H9 (cell line): ENCODE results near the gene NGF. TPM values are rescaled to one million over a fixed set of nuclear protein-coding genes. Genes with fewer than 3 reads are reported as not detected.

Source experiments
- DNase-seq: peaks from one replicate; pipeline ENCODE4 v3.0.0-alpha.2; 2017
- H2AFZ ChIP-seq: one replicate; pipeline ENCODE4 v1.6.1; 2013; ENCODE audit warnings: mild to moderate bottlenecking, low read length, control low read depth, moderate library complexity
- H2AK5ac ChIP-seq: 2 replicates; pipeline ENCODE4 v1.6.1; 2013; ENCODE audit warnings: low read length, control low read depth, mixed read lengths; ENCODE audit not compliant: insufficient read length
- H2BK120ac ChIP-seq: one replicate; pipeline ENCODE4 v1.6.1; 2013; ENCODE audit warnings: low read depth, mild to moderate bottlenecking, low read length, control low read depth, inconsistent platforms; ENCODE audit not compliant: poor library complexity, severe bottlenecking
- H2BK12ac ChIP-seq: 2 replicates; pipeline ENCODE4 v1.6.1; 2013; ENCODE audit warnings: low read length, control low read depth, mixed read lengths, low read depth; ENCODE audit not compliant: insufficient read length
- H2BK15ac ChIP-seq: 2 replicates; pipeline ENCODE4 v1.6.1; 2013; ENCODE audit warnings: low read depth, low read length, control low read depth
- H2BK20ac ChIP-seq: one replicate; pipeline ENCODE4 v1.6.1; 2013; ENCODE audit warnings: low read depth, mild to moderate bottlenecking, low read length, control low read depth, inconsistent platforms; ENCODE audit not compliant: poor library complexity, severe bottlenecking
- H2BK5ac ChIP-seq: 2 replicates; pipeline ENCODE4 v1.6.1; 2013; ENCODE audit warnings: low read length, control low read depth, mixed read lengths; ENCODE audit not compliant: insufficient read length
- H3K14ac ChIP-seq: 2 replicates; pipeline ENCODE4 v1.6.1; 2013; ENCODE audit warnings: low read length, control low read depth; ENCODE audit not compliant: insufficient read depth
- H3K18ac ChIP-seq: 2 replicates; pipeline ENCODE4 v1.6.1; 2013; ENCODE audit warnings: low read depth, mild to moderate bottlenecking, mixed read lengths, low read length, control low read depth; ENCODE audit not compliant: insufficient read length
- H3K23ac ChIP-seq: 2 replicates; pipeline ENCODE4 v1.6.1; 2013; ENCODE audit warnings: low read length, control low read depth, mixed read lengths, low read depth; ENCODE audit not compliant: insufficient read length
- H3K23me2 ChIP-seq: 2 replicates; pipeline ENCODE4 v1.6.1; 2013; ENCODE audit warnings: low read depth, mild to moderate bottlenecking, mixed read lengths, low read length, control low read depth; ENCODE audit not compliant: insufficient read length, poor library complexity, severe bottlenecking
- H3K27ac ChIP-seq: 2 replicates; pipeline ENCODE4 v1.5.1; 2013; ENCODE audit warnings: low read length, control low read depth, mixed read lengths, low read depth; ENCODE audit not compliant: insufficient read length
- H3K27me3 ChIP-seq: 2 replicates; pipeline ENCODE4 v1.6.1; 2013; ENCODE audit warnings: low read length, control low read depth, inconsistent platforms; ENCODE audit not compliant: insufficient read depth
- H3K4ac ChIP-seq: 2 replicates; pipeline ENCODE4 v1.6.1; 2013; ENCODE audit warnings: low read depth, mild to moderate bottlenecking, control low read depth, inconsistent platforms, low read length, moderate library complexity
- H3K4me1 ChIP-seq: 2 replicates; pipeline ENCODE4 v1.6.1; 2013; ENCODE audit warnings: low read length, control low read depth, inconsistent platforms; ENCODE audit not compliant: insufficient read depth
- H3K4me2 ChIP-seq: 2 replicates; pipeline ENCODE4 v1.6.1; 2013; ENCODE audit warnings: low read length, control low read depth, mixed read lengths; ENCODE audit not compliant: insufficient read length, insufficient read depth
- H3K56ac ChIP-seq: 2 replicates; pipeline ENCODE4 v1.6.1; 2013; ENCODE audit warnings: low read depth, mild to moderate bottlenecking, mixed read lengths, low read length, control low read depth; ENCODE audit not compliant: insufficient read length
- H3K79me1 ChIP-seq: 2 replicates; pipeline ENCODE4 v1.6.1; 2013; ENCODE audit warnings: low read depth, mild to moderate bottlenecking, moderate library complexity, low read length, control low read depth, inconsistent platforms; ENCODE audit not compliant: insufficient read depth, poor library complexity, severe bottlenecking
- H3K79me2 ChIP-seq: 2 replicates; pipeline ENCODE4 v1.6.1; 2013; ENCODE audit warnings: low read length, control low read depth, inconsistent platforms; ENCODE audit not compliant: insufficient read depth
- H3K9ac ChIP-seq: 2 replicates; pipeline ENCODE4 v1.6.1; 2013; ENCODE audit warnings: low read length, control low read depth, mixed read lengths; ENCODE audit not compliant: insufficient read length; ENCODE audit errors: extremely low read depth
- H3K9me3 ChIP-seq: one replicate; pipeline ENCODE4 v1.6.1; 2013; ENCODE audit warnings: low read depth, low read length, inconsistent platforms; ENCODE audit not compliant: control insufficient read depth
- H3T11ph ChIP-seq: one replicate; pipeline ENCODE4 v1.6.1; 2013; ENCODE audit warnings: mild to moderate bottlenecking, low read length, control low read depth, inconsistent platforms
- H4K20me1 ChIP-seq: one replicate; pipeline ENCODE4 v1.6.1; 2013; ENCODE audit not compliant: control insufficient read depth, insufficient read length, insufficient read depth
- H4K5ac ChIP-seq: 2 replicates; pipeline ENCODE4 v1.6.1; 2013; ENCODE audit warnings: low read depth, mild to moderate bottlenecking, mixed read lengths, low read length, control low read depth; ENCODE audit not compliant: insufficient read length
- H4K8ac ChIP-seq: replicated peaks from 2 replicates; pipeline ENCODE4 v1.6.1; 2013; ENCODE audit warnings: low read length, control low read depth, mixed read lengths, low read depth; ENCODE audit not compliant: insufficient read length
- H4K91ac ChIP-seq: 2 replicates; pipeline ENCODE4 v1.6.1; 2013; ENCODE audit warnings: low read depth, mild to moderate bottlenecking, moderate library complexity, mixed read lengths, low read length, control low read depth; ENCODE audit not compliant: insufficient read length
- H3K27ac Mint-ChIP-seq, 3 experiments: 2 replicates in 2 of 3; 3 replicates in 1 of 3; pipeline ENCODE4 v1.8.0; 2020 to 2021; ENCODE audit warnings: mixed read lengths in 3 of 3, mild to moderate bottlenecking in 1 of 3, moderate library complexity in 1 of 3
- H3K27me3 Mint-ChIP-seq: 2 replicates; pipeline ENCODE4 v1.8.0; 2021; ENCODE audit warnings: low read depth, mild to moderate bottlenecking, moderate library complexity, mixed read lengths
- H3K36me3 Mint-ChIP-seq, 3 experiments: 2 replicates in 2 of 3; 3 replicates in 1 of 3; pipeline ENCODE4 v1.8.0; 2020 to 2021; ENCODE audit warnings: low read depth in 3 of 3, mixed read lengths in 3 of 3; ENCODE audit not compliant: insufficient read depth in 1 of 3
- H3K4me1 Mint-ChIP-seq, 2 experiments: 2 replicates each; pipeline ENCODE4 v1.8.0; 2020; ENCODE audit warnings: mixed read lengths in 2 of 2
- H3K4me3 Mint-ChIP-seq, 2 experiments: 2 replicates in 1 of 2; 3 replicates in 1 of 2; pipeline ENCODE4 v1.8.0; 2020 to 2021; ENCODE audit warnings: mild to moderate bottlenecking in 2 of 2, mixed read lengths in 2 of 2, moderate library complexity in 1 of 2
- H3K9me3 Mint-ChIP-seq, 2 experiments: 2 replicates in 1 of 2; 3 replicates in 1 of 2; pipeline ENCODE4 v1.8.0; 2020; ENCODE audit warnings: mild to moderate bottlenecking in 2 of 2, mixed read lengths in 2 of 2, moderate library complexity in 1 of 2
- WGBS: extraction: QIAGEN DNeasy Blood & Tissue Kit; methylation state at CpG from one replicate; pipeline ENCODE4 v1.1.7; 2013; ENCODE audit warnings: missing lambda C conversion rate, low lambda C conversion rate, mixed read lengths; ENCODE audit not compliant: insufficient read length; ENCODE audit errors: extremely low coverage; 5-methylcytosine and 5-hydroxymethylcytosine counted together
- total RNA-seq: library from RNA; stranded (reverse); gene quantifications from 2 replicates; pipeline ENCODE4 v1.2.1, GENCODE V29; 2021
- TF ChIP-seq, protein P1 (sequence below): fragments of 200-600 bp; sonication (generic); conservative IDR thresholded peaks from 3 replicates; pipeline ENCODE4 v1.8.0; 2021; ENCODE audit warnings: antibody characterized with exemption, mild to moderate bottlenecking

NGF gene
- total RNA-seq, 1 experiment from 2014 or later = 0.22 TPM

DNA sequence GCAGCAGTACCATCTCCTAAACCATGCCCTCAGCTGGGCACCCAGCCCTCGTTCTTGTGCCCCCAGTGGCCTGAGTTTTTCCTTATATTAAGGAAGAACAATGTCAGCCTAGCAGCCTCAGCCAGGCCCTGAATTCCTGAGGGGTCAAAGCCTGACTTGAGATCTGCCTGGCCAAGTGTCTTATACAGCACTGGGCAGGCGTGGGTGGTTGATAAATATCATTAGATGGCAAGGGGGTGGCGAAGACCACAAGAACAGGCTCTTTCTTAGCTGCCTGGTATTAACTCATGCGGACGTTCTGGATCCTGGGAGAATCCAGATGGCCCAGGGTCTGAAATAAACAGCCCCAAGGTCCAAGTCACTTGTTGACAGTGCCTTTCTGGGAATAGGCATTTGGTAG, 18.3 kb downstream of the NGF start:
- Histone ChIP-seq H3T11ph (no peak overlapping the region), H2BK5ac (no peak overlapping the region), H4K20me1 (no peaks in the 10 kb centered on the region), H2BK20ac (no peak overlapping the region), H4K8ac (no peak overlapping the region), H2BK12ac (no peak overlapping the region), H2AFZ (no peak overlapping the region), H3K9me3 (no peaks in the 10 kb centered on the region), H4K91ac (no peak overlapping the region), H3K56ac (no peak overlapping the region), H3K14ac (no peak overlapping the region), H4K5ac (no peak overlapping the region), H3K4ac (no peak overlapping the region), H3K9ac (no peak overlapping the region), H2BK120ac (no peak overlapping the region), H3K23me2 (no peaks in the 10 kb centered on the region), H3K27ac (no peak overlapping the region), H3K79me2 (no peaks in the 10 kb centered on the region), H3K27me3 (no peaks in the 10 kb centered on the region), H3K4me1 (no peaks in the 10 kb centered on the region), H3K18ac (no peak overlapping the region), H3K4me2 (no peak overlapping the region), H2BK15ac (no peak overlapping the region), H3K23ac (no peak overlapping the region), H2AK5ac (no peak overlapping the region), H3K79me1 (no peaks in the 10 kb centered on the region)
- no CpG with 5 or more reads among the region's 5 CpGs for WGBS
- DNase-seq = no peak
- Mint-ChIP-seq H3K27ac (no peak overlapping the region), H3K4me3 (no peak overlapping the region), H3K4me1 (peaks cover 0 to 3% of the 10 kb centered on the region in 2 experiments; a peak in 2 of 4 replicates), H3K27me3 (peaks cover 1% of the 10 kb centered on the region), H3K9me3 (no peaks in the 10 kb centered on the region), H3K36me3 (no peaks in the 10 kb centered on the region; a peak in 1 of 7 replicates)
- TF ChIP-seq, protein P1, sequence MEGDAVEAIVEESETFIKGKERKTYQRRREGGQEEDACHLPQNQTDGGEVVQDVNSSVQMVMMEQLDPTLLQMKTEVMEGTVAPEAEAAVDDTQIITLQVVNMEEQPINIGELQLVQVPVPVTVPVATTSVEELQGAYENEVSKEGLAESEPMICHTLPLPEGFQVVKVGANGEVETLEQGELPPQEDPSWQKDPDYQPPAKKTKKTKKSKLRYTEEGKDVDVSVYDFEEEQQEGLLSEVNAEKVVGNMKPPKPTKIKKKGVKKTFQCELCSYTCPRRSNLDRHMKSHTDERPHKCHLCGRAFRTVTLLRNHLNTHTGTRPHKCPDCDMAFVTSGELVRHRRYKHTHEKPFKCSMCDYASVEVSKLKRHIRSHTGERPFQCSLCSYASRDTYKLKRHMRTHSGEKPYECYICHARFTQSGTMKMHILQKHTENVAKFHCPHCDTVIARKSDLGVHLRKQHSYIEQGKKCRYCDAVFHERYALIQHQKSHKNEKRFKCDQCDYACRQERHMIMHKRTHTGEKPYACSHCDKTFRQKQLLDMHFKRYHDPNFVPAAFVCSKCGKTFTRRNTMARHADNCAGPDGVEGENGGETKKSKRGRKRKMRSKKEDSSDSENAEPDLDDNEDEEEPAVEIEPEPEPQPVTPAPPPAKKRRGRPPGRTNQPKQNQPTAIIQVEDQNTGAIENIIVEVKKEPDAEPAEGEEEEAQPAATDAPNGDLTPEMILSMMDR = no peak
